A549 (cell line): ENCODE measurements around the gene NAV3. TPM values are rescaled to one million over a fixed set of nuclear protein-coding genes. Genes with fewer than 3 reads are reported as not detected.

Experiments used
- ATAC-seq, 2 experiments: fragments of 200-7000 bp in 1 of 2; fragments of >200 bp in 1 of 2; cut with Nextera tagmentation in 1 of 2; cut with Tn5 transposase in 1 of 2; 3 replicates each; pipeline versions ENCODE4 v1.8.0 to v1.9.1; 2018 to 2020; ENCODE audit warnings: mild to moderate bottlenecking in 1 of 2, moderate library complexity in 1 of 2
- CTCF ChIA-PET: fragments of 300-600 bp; sonication (Branson Sonifier 250); formaldehyde crosslinking; extraction: SDS; loops from one replicate; lab custom pipeline; 2021; ENCODE audit warnings: antibody characterized with exemption, inconsistent platforms; lab: Yijun Ruan, JAX
- POLR2A ChIA-PET: fragments of 350-600 bp; formaldehyde crosslinking; extraction: SDS; loops from one replicate; lab custom pipeline; 2021; ENCODE audit warnings: antibody characterized with exemption, inconsistent platforms; lab: Yijun Ruan, JAX
- DNase-seq, 2 experiments: peaks; one replicate each; pipeline versions ENCODE4 v3.0.0 to v3.0.0-alpha.2; 2011 to 2016; ENCODE audit warnings: low read depth in 1 of 2, low spot score in 1 of 2
- FAIRE-seq: peaks from 2 replicates; lab custom pipeline; 2011; peaks lifted over from hg19 to GRCh38; lab: Jason Lieb, UNC
- H3K27ac ChIP-seq, 2 experiments: fragments of >200 bp; sonication (Bioruptor Twin); formaldehyde crosslinking; 3 replicates each; pipeline ENCODE4 v1.5.1; 2016 to 2017
- H3K4me1 ChIP-seq: fragments of >200 bp; sonication (Bioruptor Twin); formaldehyde crosslinking; 3 replicates; pipeline ENCODE4 v1.6.1; 2016
- H3K4me2 ChIP-seq: fragments of >200 bp; sonication (Bioruptor Twin); formaldehyde crosslinking; 3 replicates; pipeline ENCODE4 v1.6.1; 2016
- H3K4me3 ChIP-seq: fragments of >200 bp; sonication (Bioruptor Twin); formaldehyde crosslinking; 3 replicates; pipeline ENCODE4 v1.5.1; 2016
- H3K9me3 ChIP-seq: fragments of >200 bp; sonication (Bioruptor Twin); formaldehyde crosslinking; 3 replicates; pipeline ENCODE4 v1.6.1; 2016
- BHLHE40 ChIP-seq: IDR thresholded peaks from 2 replicates; pipeline ENCODE4 v1.6.1; 2012; ENCODE audit warnings: low read depth, low read length, inconsistent platforms
- CHD4 ChIP-seq: fragments of 200-600 bp; sonication (generic); IDR thresholded peaks from 2 replicates; pipeline ENCODE4 v1.6.1; 2016; ENCODE audit warnings: antibody characterized with exemption, mild to moderate bottlenecking, borderline replicate concordance
- EHMT2 ChIP-seq: fragments of 200-600 bp; sonication (generic); IDR thresholded peaks from 2 replicates; pipeline ENCODE4 v1.6.1; 2016; ENCODE audit warnings: antibody characterized with exemption, low read depth, mild to moderate bottlenecking, moderate library complexity
- FOSB ChIP-seq: fragments of 250-450 bp; sonication (Bioruptor Pico); IDR thresholded peaks from 2 replicates; pipeline ENCODE4 v1.5.0; 2020; ENCODE audit warnings: mild to moderate bottlenecking, moderate library complexity
- FOXS1 ChIP-seq: fragments of 250-450 bp; sonication (Bioruptor Pico); IDR thresholded peaks from 2 replicates; pipeline ENCODE4 v1.5.0; 2020; ENCODE audit warnings: mild to moderate bottlenecking, moderate library complexity
- GATA3 ChIP-seq: IDR thresholded peaks from 2 replicates; pipeline ENCODE4 v1.6.1; 2012; ENCODE audit warnings: borderline replicate concordance
- HEYL ChIP-seq: fragments of 250-450 bp; sonication (Bioruptor Pico); IDR thresholded peaks from 2 replicates; pipeline ENCODE4 v1.8.0; 2021; ENCODE audit warnings: mild to moderate bottlenecking, moderate library complexity
- HOXA7 ChIP-seq: fragments of 250-450 bp; sonication (Bioruptor Pico); IDR thresholded peaks from 2 replicates; pipeline ENCODE4 v1.5.0; 2020; ENCODE audit warnings: mild to moderate bottlenecking, moderate library complexity
- KDM1A ChIP-seq: fragments of 200-600 bp; sonication (generic); IDR thresholded peaks from 2 replicates; pipeline ENCODE4 v1.6.1; 2016; ENCODE audit warnings: low read depth, mild to moderate bottlenecking
- KDM5A ChIP-seq: fragments of 200-600 bp; sonication (generic); IDR thresholded peaks from 2 replicates; pipeline ENCODE4 v1.6.1; 2016; ENCODE audit warnings: antibody characterized with exemption, mild to moderate bottlenecking
- MYC ChIP-seq: IDR thresholded peaks from 2 replicates; pipeline ENCODE4 v1.6.1; 2012; ENCODE audit warnings: mild to moderate bottlenecking, inconsistent platforms, low read length, improper control_type of control experiment, borderline replicate concordance
- NPAS2 ChIP-seq: fragments of 250-450 bp; sonication (Bioruptor Pico); IDR thresholded peaks from 2 replicates; pipeline ENCODE4 v1.8.0; 2022; ENCODE audit warnings: mild to moderate bottlenecking, moderate library complexity, borderline replicate concordance
- NR3C1 ChIP-seq: fragments of >200 bp; sonication (Bioruptor Twin); formaldehyde crosslinking; IDR thresholded peaks from 3 replicates; pipeline ENCODE4 v1.6.1; 2017
- POLR2A ChIP-seq: IDR thresholded peaks from 2 replicates; pipeline ENCODE4 v1.6.1; 2012; ENCODE audit warnings: mild to moderate bottlenecking, low read length
- RAD21 ChIP-seq, 2 experiments: fragments of >200 bp in 1 of 2; sonication (Bioruptor Twin) in 1 of 2; formaldehyde crosslinking in 1 of 2; IDR thresholded peaks in 1 of 2; conservative IDR thresholded peaks in 1 of 2; 2 replicates in 1 of 2; 3 replicates in 1 of 2; pipeline ENCODE4 v1.6.1; 2012 to 2018; ENCODE audit warnings: inconsistent platforms in 1 of 2
- RFX5 ChIP-seq: fragments of 450-650 bp; IDR thresholded peaks from 2 replicates; pipeline ENCODE4 v1.7.1; 2014; ENCODE audit warnings: antibody characterized with exemption, mild to moderate bottlenecking, moderate library complexity
- RNF2 ChIP-seq: fragments of 200-600 bp; sonication (generic); IDR thresholded peaks from 2 replicates; pipeline ENCODE4 v1.6.1; 2016; ENCODE audit warnings: low read depth, mild to moderate bottlenecking, antibody characterized with exemption, moderate library complexity, borderline replicate concordance
- SMC3 ChIP-seq: fragments of >200 bp; sonication (Bioruptor Twin); formaldehyde crosslinking; IDR thresholded peaks from 3 replicates; pipeline ENCODE4 v1.6.1; 2018; ENCODE audit warnings: inconsistent platforms
- ZNF302 ChIP-seq: fragments of 250-450 bp; sonication (Bioruptor Pico); IDR thresholded peaks from 2 replicates; pipeline ENCODE4 v1.9.0; 2021; ENCODE audit warnings: inconsistent platforms, mild to moderate bottlenecking, moderate library complexity
- ZSCAN20 ChIP-seq: fragments of 250-450 bp; sonication (Bioruptor Pico); IDR thresholded peaks from 2 replicates; pipeline ENCODE4 v1.8.0; 2022; ENCODE audit warnings: mild to moderate bottlenecking, moderate library complexity
- WGBS: methylation state at CpG from one replicate; pipeline ENCODE4 v1.1.6; 2017; ENCODE audit errors: missing lambda C conversion rate; 5-methylcytosine and 5-hydroxymethylcytosine counted together
- polyA plus RNA-seq, 4 experiments: library from polyadenylated mRNA; depleted of rRNA in 3 of 4; stranded (reverse); fragments of >200 nt; fragmentation: RNase III in 1 of 4; extraction: RNeasy Plus Mini Kit Qiagen cat#74134 plus additional on column Dnase treatment in 1 of 4; gene quantifications; 2 replicates in 3 of 4; 3 replicates in 1 of 4; pipeline ENCODE4 v1.2.3, GENCODE V29; 2011 to 2017
- TF ChIP-seq, protein P1 (sequence below): IDR thresholded peaks from 2 replicates; pipeline ENCODE4 v1.6.1; 2012
- TF ChIP-seq, protein P2 (sequence below): IDR thresholded peaks from 2 replicates; pipeline ENCODE4 v1.6.1; 2012
- TF ChIP-seq, protein P3 (sequence below): IDR thresholded peaks from 2 replicates; pipeline ENCODE4 v1.6.1; 2012; ENCODE audit warnings: low read depth, borderline replicate concordance

NAV3 gene
- polyA plus RNA-seq, 2 of the 4 experiments (the other 2 are of a cell fraction), result 8.6 to 9.7 TPM

DNA sequence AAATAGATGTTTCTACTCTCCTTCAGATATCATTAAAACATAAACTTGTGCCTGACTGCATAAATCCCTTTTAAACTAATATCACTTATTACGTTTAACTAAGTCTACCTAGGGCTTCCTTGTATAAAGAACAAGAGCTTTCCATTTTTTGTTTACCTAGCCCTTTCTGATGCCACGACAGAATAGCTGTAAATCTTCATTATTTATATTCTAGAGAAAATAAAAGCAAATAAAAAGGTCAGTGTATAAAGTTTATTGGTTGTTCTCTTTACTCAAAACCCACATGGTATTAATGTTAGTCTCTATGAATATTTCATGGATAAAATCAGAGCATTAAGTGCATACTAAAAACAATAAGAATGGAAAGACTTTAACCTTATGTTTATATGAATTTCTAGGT is 269.1 kb downstream of the NAV3 start:
- H3K4me2 ChIP-seq, result no peak overlapping the region
- H3K9me3 ChIP-seq, result no peaks in the 10 kb centered on the region
- DNase-seq, result no peak
- 45% methylated on average over 2 of the region's 2 CpGs for WGBS
- H3K4me3 ChIP-seq, result no peak overlapping the region
- H3K27ac ChIP-seq, result no peak overlapping the region
- TF ChIP-seq FOSB (CRISPR knock-in tag), result no peak
- no peak for TF ChIP-seq KDM1A
- TF ChIP-seq GATA3, result no peak
- TF ChIP-seq ZSCAN20 (CRISPR knock-in tag), result no peak
- TF ChIP-seq, protein P1, sequence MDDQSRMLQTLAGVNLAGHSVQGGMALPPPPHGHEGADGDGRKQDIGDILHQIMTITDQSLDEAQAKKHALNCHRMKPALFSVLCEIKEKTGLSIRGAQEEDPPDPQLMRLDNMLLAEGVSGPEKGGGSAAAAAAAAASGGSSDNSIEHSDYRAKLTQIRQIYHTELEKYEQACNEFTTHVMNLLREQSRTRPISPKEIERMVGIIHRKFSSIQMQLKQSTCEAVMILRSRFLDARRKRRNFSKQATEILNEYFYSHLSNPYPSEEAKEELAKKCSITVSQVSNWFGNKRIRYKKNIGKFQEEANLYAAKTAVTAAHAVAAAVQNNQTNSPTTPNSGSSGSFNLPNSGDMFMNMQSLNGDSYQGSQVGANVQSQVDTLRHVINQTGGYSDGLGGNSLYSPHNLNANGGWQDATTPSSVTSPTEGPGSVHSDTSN, result no peak
- TF ChIP-seq KDM5A, result no peak
- TF ChIP-seq RNF2, result no peak
- no peak for TF ChIP-seq FOXS1 (CRISPR knock-in tag)
- no peak for TF ChIP-seq HEYL (CRISPR knock-in tag)
- no peak for TF ChIP-seq EHMT2
- TF ChIP-seq SMC3, result no peak
- TF ChIP-seq RFX5, result no peak
- no peak for TF ChIP-seq ZNF302 (CRISPR knock-in tag)
- TF ChIP-seq, protein P2, sequence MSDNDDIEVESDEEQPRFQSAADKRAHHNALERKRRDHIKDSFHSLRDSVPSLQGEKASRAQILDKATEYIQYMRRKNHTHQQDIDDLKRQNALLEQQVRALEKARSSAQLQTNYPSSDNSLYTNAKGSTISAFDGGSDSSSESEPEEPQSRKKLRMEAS, result no peak
- no peak for TF ChIP-seq HOXA7 (CRISPR knock-in tag)
- TF ChIP-seq MYC, result no peak
- TF ChIP-seq BHLHE40, result no peak
- TF ChIP-seq, protein P3, sequence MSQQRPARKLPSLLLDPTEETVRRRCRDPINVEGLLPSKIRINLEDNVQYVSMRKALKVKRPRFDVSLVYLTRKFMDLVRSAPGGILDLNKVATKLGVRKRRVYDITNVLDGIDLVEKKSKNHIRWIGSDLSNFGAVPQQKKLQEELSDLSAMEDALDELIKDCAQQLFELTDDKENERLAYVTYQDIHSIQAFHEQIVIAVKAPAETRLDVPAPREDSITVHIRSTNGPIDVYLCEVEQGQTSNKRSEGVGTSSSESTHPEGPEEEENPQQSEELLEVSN, result no peak
- TF ChIP-seq, all 56 proteins: peak for 0
- no peak for FAIRE-seq
- ChIA-PET CTCF (no interaction called here), POLR2A (no interaction called here)
- H3K4me1 ChIP-seq, result no peaks in the 10 kb centered on the region
- ATAC-seq, result no peak

DNA sequence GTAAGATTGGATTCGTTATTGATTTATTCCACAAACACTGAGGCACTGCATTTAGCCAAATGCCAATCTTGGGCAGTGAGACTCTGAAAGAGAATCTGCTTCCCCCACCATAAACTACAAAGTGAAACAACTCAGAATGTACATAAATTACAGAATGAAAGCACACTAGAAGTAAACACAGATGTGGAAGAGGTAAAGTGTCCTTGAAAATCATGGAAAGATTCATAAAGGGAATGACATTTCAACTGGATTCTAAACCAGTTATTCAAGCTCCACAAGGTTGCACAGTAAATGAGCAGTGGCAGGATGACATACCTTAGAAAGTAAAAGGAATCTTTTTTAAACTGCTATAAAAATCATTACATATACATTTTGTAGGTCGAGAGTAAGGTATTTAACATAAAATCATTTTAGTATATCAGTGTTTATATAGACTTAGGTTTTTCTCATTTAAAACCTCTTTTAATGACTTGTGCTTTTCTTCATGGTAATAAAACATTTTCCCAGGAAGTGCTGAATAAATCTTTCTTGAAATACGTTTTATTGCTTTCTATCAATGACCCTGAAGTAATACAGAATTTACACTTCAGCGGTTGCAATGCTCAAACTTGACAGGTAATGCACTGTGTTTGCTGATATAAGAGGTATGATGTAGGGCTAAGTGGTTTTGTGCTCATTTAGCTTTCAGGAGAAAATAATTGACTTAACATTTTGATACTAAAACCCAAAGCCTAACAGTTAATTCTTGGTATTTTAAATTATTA is 270.6 kb downstream of the NAV3 start:
- ChIA-PET POLR2A (no interaction called here), CTCF (interaction anchor here (0.9 kb wide), 1 partner anchor 8 kb away, joined by 3 read pairs; no protein-coding TSS in a partner anchor)
- Histone ChIP-seq H3K4me1 (no peaks in the 10 kb centered on the region), H3K4me3 (no peak overlapping the region), H3K4me2 (no peak overlapping the region), H3K9me3 (no peaks in the 10 kb centered on the region), H3K27ac (no peak overlapping the region)
- no peak for DNase-seq
- no peak for ATAC-seq
- 71% methylated on average over 4 of the region's 4 CpGs for WGBS
- TF ChIP-seq NR3C1 (no peak), BHLHE40 (no peak), POLR2A (no peak), CHD4 (no peak), RAD21 (conservative IDR thresholded peaks at IDR 0.05 in 1 of 2, IDR thresholded peaks at IDR 0.05 in 1 of 2) (no peak), NPAS2 (CRISPR knock-in tag) (no peak), HOXA7 (CRISPR knock-in tag) (no peak), KDM5A (no peak)
- TF ChIP-seq, protein P1, result no peak
- FAIRE-seq, result no peak
